GM23248 (cell line): ENCODE measurements around the gene HSD17B3. TPM values are rescaled to one million over a fixed set of nuclear protein-coding genes. Genes with fewer than 3 reads are reported as not detected.
A peak's percentile ranks its signal among the peaks of the same experiment; 100 is the strongest.

Source experiments
- DNase-seq: peaks from one replicate; pipeline ENCODE4 v3.0.0-alpha.2; 2015
- H2AFZ ChIP-seq: fragments of 200-600 bp; sonication (generic); 2 replicates; pipeline ENCODE4 v1.6.1; 2016; ENCODE audit warnings: antibody characterized with exemption
- H3F3A ChIP-seq: fragments of 200-600 bp; sonication (generic); 2 replicates; pipeline ENCODE4 v1.6.1; 2016; ENCODE audit warnings: mild to moderate bottlenecking, antibody characterized with exemption, mixed run types; ENCODE audit not compliant: insufficient read depth
- H3K27ac ChIP-seq: fragments of 200-600 bp; sonication (generic); 2 replicates; pipeline ENCODE4 v1.5.1; 2016; ENCODE audit warnings: mild to moderate bottlenecking
- H3K27me3 ChIP-seq: fragments of 200-600 bp; sonication (generic); replicated peaks from 2 replicates; pipeline ENCODE4 v1.6.1; 2016; ENCODE audit warnings: mild to moderate bottlenecking; ENCODE audit not compliant: insufficient read depth
- H3K36me3 ChIP-seq: fragments of 200-600 bp; sonication (generic); 2 replicates; pipeline ENCODE4 v1.6.1; 2016; ENCODE audit warnings: low read depth, mild to moderate bottlenecking
- H3K4me1 ChIP-seq: fragments of 200-600 bp; sonication (generic); 2 replicates; pipeline ENCODE4 v1.6.1; 2016; ENCODE audit warnings: mild to moderate bottlenecking; ENCODE audit not compliant: insufficient read depth
- H3K4me2 ChIP-seq: fragments of 200-600 bp; sonication (generic); one replicate; pipeline ENCODE4 v1.6.1; 2016; ENCODE audit warnings: mild to moderate bottlenecking; ENCODE audit not compliant: unreplicated experiment
- H3K4me3 ChIP-seq: fragments of 200-600 bp; sonication (generic); 2 replicates; pipeline ENCODE4 v1.5.1; 2016; ENCODE audit warnings: mild to moderate bottlenecking
- H3K79me2 ChIP-seq: fragments of 200-600 bp; sonication (generic); 2 replicates; pipeline ENCODE4 v1.6.1; 2016; ENCODE audit warnings: mild to moderate bottlenecking; ENCODE audit not compliant: insufficient read depth
- H3K9ac ChIP-seq: fragments of 200-600 bp; sonication (generic); 2 replicates; pipeline ENCODE4 v1.6.1; 2016; ENCODE audit warnings: mild to moderate bottlenecking
- H3K9me2 ChIP-seq: fragments of 200-600 bp; sonication (generic); 2 replicates; pipeline ENCODE4 v1.6.1; 2016; ENCODE audit warnings: mixed run types, mild to moderate bottlenecking, moderate library complexity; ENCODE audit not compliant: insufficient read depth
- H3K9me3 ChIP-seq: fragments of 200-600 bp; sonication (generic); one replicate; pipeline ENCODE4 v1.6.1; 2017; ENCODE audit warnings: low read depth
- H4K20me1 ChIP-seq: fragments of 200-600 bp; sonication (generic); 2 replicates; pipeline ENCODE4 v1.6.0; 2016; ENCODE audit not compliant: insufficient read depth
- EZH2 ChIP-seq: fragments of 200-600 bp; sonication (generic); IDR thresholded peaks from 2 replicates; pipeline ENCODE4 v1.6.1; 2018; ENCODE audit warnings: antibody characterized with exemption, mild to moderate bottlenecking; ENCODE audit not compliant: insufficient read depth, poor library complexity, severe bottlenecking
- EZH2phosphoT487 ChIP-seq: fragments of 200-600 bp; sonication (generic); IDR thresholded peaks from 2 replicates; pipeline ENCODE4 v1.6.1; 2018; ENCODE audit warnings: antibody characterized with exemption, moderate library complexity, mild to moderate bottlenecking, low read depth; ENCODE audit not compliant: insufficient read depth
- WGBS, 2 experiments: methylation state at CpG; one replicate each; pipeline ENCODE4 v1.1.6; 2015 to 2017; ENCODE audit warnings: low lambda C conversion rate in 2 of 2, low coverage in 1 of 2; ENCODE audit errors: missing lambda C conversion rate in 2 of 2; 5-methylcytosine and 5-hydroxymethylcytosine counted together
- in situ Hi-C: fragments of 300-500 bp; cut with MboI; formaldehyde crosslinking; loops from 2 replicates; pipeline ENCODE4 v1.15.0; 2020
- polyA plus RNA-seq: library from polyadenylated mRNA; unstranded; fragments of >200 nt; fragmentation: Nextera tagmentation; extraction: Ambion mirVana; gene quantifications from 2 replicates; pipeline ENCODE4 v1.2.1, GENCODE V29; 2016
- total RNA-seq: library from RNA; depleted of rRNA; stranded (reverse); fragments of >200 nt; shearing (Covaris generic); gene quantifications from 2 replicates; pipeline ENCODE4 v1.2.3, GENCODE V29; 2014

The HSD17B3 gene
- total and polyA plus RNA-seq, 2 experiments from 2014 or later = not detected

- H3K27ac ChIP-seq = no peak overlapping the region
- no peaks in the 10 kb centered on the region for H3K9me2 ChIP-seq
- H3K4me2 ChIP-seq = no peak overlapping the region
- in situ Hi-C loops = loop anchor here (25.0 kb wide), 1 partner anchor 479 kb away; no protein-coding TSS in a partner anchor
- H3K36me3 ChIP-seq = no peaks in the 10 kb centered on the region
- peaks cover 13% of the 10 kb centered on the region; the same call in 1 of the 2 replicates for H3K27me3 ChIP-seq
- no peaks in the 10 kb centered on the region for H3K9me3 ChIP-seq
- TF ChIP-seq EZH2phosphoT487 (no peak), EZH2 (no peak)
- H3K9ac ChIP-seq = no peak overlapping the region
- H3K79me2 ChIP-seq = no peaks in the 10 kb centered on the region
- no peak for DNase-seq
- no peaks in the 10 kb centered on the region for H3F3A ChIP-seq
- no peak overlapping the region for H3K4me3 ChIP-seq
- no peaks in the 10 kb centered on the region for H3K4me1 ChIP-seq
- WGBS, 2 experiments = 54 to 55% methylated on average over 2 of the region's 2 CpGs
- no peak overlapping the region for H2AFZ ChIP-seq
- no peaks in the 10 kb centered on the region for H4K20me1 ChIP-seq
Measured at GRCh38 chr9:96215841-96216240, 86.1 kb downstream of the HSD17B3 start.

- Histone ChIP-seq H3K27ac (no peak overlapping the region), H3K9me2 (no peaks in the 10 kb centered on the region), H4K20me1 (no peaks in the 10 kb centered on the region), H3K4me2 (no peak overlapping the region), H3K79me2 (no peaks in the 10 kb centered on the region), H3K27me3 (peaks cover 13% of the 10 kb centered on the region; the same call in 1 of the 2 replicates), H3F3A (peaks cover 9% of the 10 kb centered on the region), H3K4me3 (no peak overlapping the region), H3K9me3 (no peaks in the 10 kb centered on the region), H3K9ac (no peak overlapping the region), H3K36me3 (no peaks in the 10 kb centered on the region), H2AFZ (no peak overlapping the region), H3K4me1 (peaks cover 7% of the 10 kb centered on the region)
- 84 to 87% methylated on average over 5 of the region's 5 CpGs for WGBS, 2 experiments
- TF ChIP-seq EZH2phosphoT487 (no peak), EZH2 (no peak)
- in situ Hi-C loops = loop anchor here (25.0 kb wide), 1 partner anchor 477 kb away; no protein-coding TSS in a partner anchor
- DNase-seq = no peak
Measured at GRCh38 chr9:96214635-96215034, 87.3 kb downstream of the HSD17B3 start.

- Histone ChIP-seq H3K36me3 (no peaks in the 10 kb centered on the region), H3K27me3 (peaks cover 21% of the 10 kb centered on the region; the same call in 1 of the 2 replicates), H4K20me1 (no peaks in the 10 kb centered on the region), H3K27ac (peak overlapping the region; percentile 72), H3K4me2 (peak overlapping the region; percentile 43), H3K9me3 (no peaks in the 10 kb centered on the region), H2AFZ (no peak overlapping the region), H3K79me2 (no peaks in the 10 kb centered on the region), H3F3A (peaks cover 9% of the 10 kb centered on the region), H3K9ac (peak overlapping the region; percentile 45; the same call in 1 of the 2 replicates), H3K4me1 (peaks cover 13% of the 10 kb centered on the region), H3K9me2 (no peaks in the 10 kb centered on the region), H3K4me3 (no peak overlapping the region)
- in situ Hi-C loops = loop anchor here (25.0 kb wide), 1 partner anchor 472 kb away; no protein-coding TSS in a partner anchor
- 36 to 41% methylated on average over 7 of the region's 7 CpGs for WGBS, 2 experiments
- no peak for TF ChIP-seq EZH2
- DNase-seq = peak; percentile 96
Measured at GRCh38 chr9:96209407-96210271, 92.3 kb downstream of the HSD17B3 start.

DNA sequence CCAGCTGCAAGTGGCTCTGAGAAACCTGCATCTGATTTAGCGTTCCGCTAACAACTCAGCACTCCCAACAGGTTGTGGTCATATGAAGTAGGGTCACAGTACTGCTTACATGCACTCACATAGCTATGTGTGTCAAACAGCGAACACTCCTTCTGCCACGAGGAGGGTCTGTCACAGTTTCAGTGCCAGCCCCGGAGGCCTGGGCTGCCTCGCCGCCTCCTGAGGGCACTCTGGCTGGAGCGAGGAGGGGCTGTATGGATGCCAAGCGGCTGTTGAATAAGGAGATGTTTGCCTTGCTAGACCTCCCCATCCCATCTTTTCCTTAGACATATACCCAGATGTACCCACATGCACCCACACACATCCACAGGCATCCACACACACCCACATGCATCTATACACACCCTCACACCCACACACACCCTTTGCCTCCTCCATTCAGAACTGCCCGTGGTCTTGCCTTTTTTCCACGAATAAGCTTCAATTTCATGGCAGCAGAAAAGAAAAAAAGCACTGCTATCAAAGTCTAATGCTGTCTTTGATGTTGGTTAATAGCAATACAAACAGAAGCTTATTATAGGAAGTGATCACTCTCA, 95.7 kb downstream of the HSD17B3 start:
- Histone ChIP-seq H3K9ac (no peak overlapping the region), H3K4me1 (peaks cover 13% of the 10 kb centered on the region), H2AFZ (no peak overlapping the region), H3K9me3 (no peaks in the 10 kb centered on the region), H3K4me2 (no peak overlapping the region), H3K4me3 (no peak overlapping the region), H3F3A (peaks cover 9% of the 10 kb centered on the region), H3K27ac (no peak overlapping the region), H4K20me1 (no peaks in the 10 kb centered on the region), H3K9me2 (no peaks in the 10 kb centered on the region), H3K27me3 (peaks cover 28% of the 10 kb centered on the region; the same call in 1 of the 2 replicates), H3K36me3 (no peaks in the 10 kb centered on the region), H3K79me2 (no peaks in the 10 kb centered on the region)
- WGBS, 2 experiments = 47 to 57% methylated on average over 11 of the region's 11 CpGs
- no peak for DNase-seq
- TF ChIP-seq EZH2phosphoT487 (no peak), EZH2 (no peak)
- in situ Hi-C loops = loop anchor here (25.0 kb wide), 1 partner anchor 469 kb away; no protein-coding TSS in a partner anchor
